ENCODE data around the gene EPC1.

DNA sequence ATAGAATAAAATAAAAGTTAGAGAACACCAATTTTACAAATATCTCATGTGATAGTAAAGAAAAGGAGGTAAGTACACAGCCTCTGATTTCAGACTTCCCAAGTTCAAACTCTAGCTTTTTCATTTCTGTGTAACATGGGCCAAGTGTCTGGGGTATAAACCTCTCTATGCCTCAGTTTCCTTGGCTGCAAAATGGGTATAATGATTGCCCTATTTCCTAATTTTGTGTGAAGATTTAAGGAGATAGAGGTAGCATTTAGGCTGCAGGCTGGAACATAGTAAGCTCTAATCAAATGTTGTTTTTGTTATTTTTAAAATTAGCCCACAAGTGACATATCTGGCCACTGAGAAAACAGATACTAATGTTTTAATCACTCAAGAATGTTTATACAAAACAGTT lies 26.1 kb upstream of the EPC1 start:
- TF ChIP-seq, protein P1, sequence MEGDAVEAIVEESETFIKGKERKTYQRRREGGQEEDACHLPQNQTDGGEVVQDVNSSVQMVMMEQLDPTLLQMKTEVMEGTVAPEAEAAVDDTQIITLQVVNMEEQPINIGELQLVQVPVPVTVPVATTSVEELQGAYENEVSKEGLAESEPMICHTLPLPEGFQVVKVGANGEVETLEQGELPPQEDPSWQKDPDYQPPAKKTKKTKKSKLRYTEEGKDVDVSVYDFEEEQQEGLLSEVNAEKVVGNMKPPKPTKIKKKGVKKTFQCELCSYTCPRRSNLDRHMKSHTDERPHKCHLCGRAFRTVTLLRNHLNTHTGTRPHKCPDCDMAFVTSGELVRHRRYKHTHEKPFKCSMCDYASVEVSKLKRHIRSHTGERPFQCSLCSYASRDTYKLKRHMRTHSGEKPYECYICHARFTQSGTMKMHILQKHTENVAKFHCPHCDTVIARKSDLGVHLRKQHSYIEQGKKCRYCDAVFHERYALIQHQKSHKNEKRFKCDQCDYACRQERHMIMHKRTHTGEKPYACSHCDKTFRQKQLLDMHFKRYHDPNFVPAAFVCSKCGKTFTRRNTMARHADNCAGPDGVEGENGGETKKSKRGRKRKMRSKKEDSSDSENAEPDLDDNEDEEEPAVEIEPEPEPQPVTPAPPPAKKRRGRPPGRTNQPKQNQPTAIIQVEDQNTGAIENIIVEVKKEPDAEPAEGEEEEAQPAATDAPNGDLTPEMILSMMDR (IDR thresholded peaks at IDR 0.05 in 8 of 11, conservative IDR thresholded peaks at IDR 0.05 in 3 of 11): no peak
- TF ChIP-seq POLR2AphosphoS5 (IDR thresholded peaks at IDR 0.05): no peak
- TF ChIP-seq POLR2A (IDR thresholded peaks at IDR 0.05): no peak
